ENCODE measurements around the gene DPP6. TPM values are rescaled to one million over a fixed set of nuclear protein-coding genes. Genes with fewer than 3 reads are reported as not detected.

The DPP6 gene
- total RNA-seq, 1 experiment from 2014 or later: not detected

- ChIA-PET POLR2A (ENCODE audit: unreplicated experiment) (no interaction called here), CTCF (no interaction called here)
- no peak for TF ChIP-seq EZH2 (IDR thresholded peaks at IDR 0.05; ENCODE audit: low read depth)
- TF ChIP-seq CTCF (conservative IDR thresholded peaks at IDR 0.05): no peak
- H2AFZ ChIP-seq: no peak overlapping the region
- H3K27me3 ChIP-seq (ENCODE audit: insufficient read depth, low read depth): peaks cover 41% of the 10 kb centered on the region
- no TSS peak for BruUV-seq (replicated peaks)
- DNase-seq: no peak
- H3K36me3 ChIP-seq (ENCODE audit: low read depth): no peaks in the 10 kb centered on the region
- H3K9me2 ChIP-seq (ENCODE audit: insufficient read depth): no peaks in the 10 kb centered on the region
- no peaks in the 10 kb centered on the region for H3K4me1 ChIP-seq (replicated peaks; ENCODE audit: insufficient read depth)
- H3K9me3 ChIP-seq (ENCODE audit: insufficient read depth, low read depth): no peaks in the 10 kb centered on the region
- intact Hi-C loops (cut with micrococcal nuclease; ENCODE audit: unreplicated experiment): no loop called here
- H3K27ac ChIP-seq: no peak overlapping the region
- H3K4me2 ChIP-seq: no peak overlapping the region
- H3K79me2 ChIP-seq (ENCODE audit: low read depth): no peaks in the 10 kb centered on the region
- H4K20me1 ChIP-seq (ENCODE audit: insufficient read depth): no peaks in the 10 kb centered on the region
- no peaks in the 10 kb centered on the region for H3F3A ChIP-seq (ENCODE audit: insufficient read depth, low read depth)
- H3K4me3 ChIP-seq: no peak overlapping the region
These were observed 604.4 kb downstream of the DPP6 start for GRCh38 chr7:154656618-154657017.

GRCh38 chr7:154666768-154667167, 614.6 kb downstream of the DPP6 start:
- intact Hi-C loops (cut with micrococcal nuclease; ENCODE audit: unreplicated experiment): no loop called here
- ChIA-PET POLR2A (ENCODE audit: unreplicated experiment) (no interaction called here), CTCF (no interaction called here)
- Histone ChIP-seq H3K79me2 (ENCODE audit: low read depth) (no peaks in the 10 kb centered on the region), H3K4me2 (no peak overlapping the region), H4K20me1 (ENCODE audit: insufficient read depth) (no peaks in the 10 kb centered on the region), H3K27ac (no peak overlapping the region), H3F3A (ENCODE audit: insufficient read depth, low read depth) (no peaks in the 10 kb centered on the region), H3K36me3 (ENCODE audit: low read depth) (no peaks in the 10 kb centered on the region), H3K27me3 (ENCODE audit: insufficient read depth, low read depth) (peaks cover 40% of the 10 kb centered on the region), H3K4me3 (no peak overlapping the region), H3K9me2 (ENCODE audit: insufficient read depth) (no peaks in the 10 kb centered on the region), H3K4me1 (replicated peaks; ENCODE audit: insufficient read depth) (no peaks in the 10 kb centered on the region), H2AFZ (no peak overlapping the region), H3K9me3 (ENCODE audit: insufficient read depth, low read depth) (peaks cover 5% of the 10 kb centered on the region; the same call in 1 of the 2 replicates)
- no peak for DNase-seq
- no TSS peak for BruUV-seq (replicated peaks)
- TF ChIP-seq CTCF (conservative IDR thresholded peaks at IDR 0.05) (no peak), EZH2 (IDR thresholded peaks at IDR 0.05; ENCODE audit: low read depth) (no peak)

- no TSS peak for BruUV-seq (replicated peaks)
These were observed 620.6 kb downstream of the DPP6 start for GRCh38 chr7:154672659-154673415.

More at GRCh38 chr7:154672659-154673415, 620.6 kb downstream of the DPP6 start:
- intact Hi-C loops (cut with micrococcal nuclease; ENCODE audit: unreplicated experiment): no loop called here
- H3K36me3 ChIP-seq (ENCODE audit: low read depth): no peaks in the 10 kb centered on the region
- H3K27ac ChIP-seq: no peak overlapping the region
- H3K4me1 ChIP-seq (replicated peaks; ENCODE audit: insufficient read depth): no peaks in the 10 kb centered on the region
- no peaks in the 10 kb centered on the region for H3K9me2 ChIP-seq (ENCODE audit: insufficient read depth)
- TF ChIP-seq EZH2 (IDR thresholded peaks at IDR 0.05; ENCODE audit: low read depth): no peak
- TF ChIP-seq CTCF (conservative IDR thresholded peaks at IDR 0.05): no peak
- no peak for DNase-seq
- no peaks in the 10 kb centered on the region for H3K79me2 ChIP-seq (ENCODE audit: low read depth)
- H3K4me3 ChIP-seq: no peak overlapping the region
- no peaks in the 10 kb centered on the region for H3K9me3 ChIP-seq (ENCODE audit: insufficient read depth, low read depth)
- CTCF ChIA-PET: no interaction called here
- H2AFZ ChIP-seq: no peak overlapping the region
- H3K27me3 ChIP-seq (ENCODE audit: insufficient read depth, low read depth): peaks cover 82% of the 10 kb centered on the region
- POLR2A ChIA-PET (ENCODE audit: unreplicated experiment): no interaction called here
- no peaks in the 10 kb centered on the region for H3F3A ChIP-seq (ENCODE audit: insufficient read depth, low read depth)
- H4K20me1 ChIP-seq (ENCODE audit: insufficient read depth): no peaks in the 10 kb centered on the region
- H3K4me2 ChIP-seq: no peak overlapping the region
